ENCODE measurements around the gene CTIF. TPM values are rescaled to one million over a fixed set of nuclear protein-coding genes. Genes with fewer than 3 reads are reported as not detected.

CTIF gene
- total RNA-seq, 4 donors from 2014 or later = 29.0 to 61.5 (median 37.7) TPM

DNA sequence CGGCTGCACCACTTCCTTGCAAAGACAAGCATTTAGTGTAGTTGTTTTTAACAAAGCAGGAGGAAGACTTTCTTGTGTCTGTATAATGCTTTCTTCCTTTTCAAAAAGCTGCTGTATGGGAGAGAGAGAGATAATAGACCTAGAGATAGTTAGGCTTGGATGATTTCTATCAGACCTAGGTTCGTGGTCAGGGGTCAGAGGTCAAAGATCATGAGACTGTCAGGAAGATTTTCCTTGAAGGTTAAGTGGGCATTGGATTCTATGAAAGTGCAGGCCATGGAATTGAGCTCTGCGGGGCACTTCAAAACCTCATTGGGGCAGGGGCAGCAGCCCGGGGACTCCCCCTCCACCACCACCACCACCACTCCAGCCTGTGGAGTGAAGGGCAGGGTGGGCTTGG, 164.6 kb downstream of the CTIF start:
- Histone ChIP-seq H3K27me3 (no peaks in the 10 kb centered on the region), H3K4me3 (no peak overlapping the region), H3K9me3 (no peaks in the 10 kb centered on the region), H3K36me3 (no peaks in the 10 kb centered on the region), H3K4me1 (no peaks in the 10 kb centered on the region), H3K27ac (no peak overlapping the region)
- DNase-seq (ENCODE audit: low spot score in 2 of 2) = no peak
- no peak for TF ChIP-seq POLR2AphosphoS5 (IDR thresholded peaks at IDR 0.05)
- TF ChIP-seq, protein P1, sequence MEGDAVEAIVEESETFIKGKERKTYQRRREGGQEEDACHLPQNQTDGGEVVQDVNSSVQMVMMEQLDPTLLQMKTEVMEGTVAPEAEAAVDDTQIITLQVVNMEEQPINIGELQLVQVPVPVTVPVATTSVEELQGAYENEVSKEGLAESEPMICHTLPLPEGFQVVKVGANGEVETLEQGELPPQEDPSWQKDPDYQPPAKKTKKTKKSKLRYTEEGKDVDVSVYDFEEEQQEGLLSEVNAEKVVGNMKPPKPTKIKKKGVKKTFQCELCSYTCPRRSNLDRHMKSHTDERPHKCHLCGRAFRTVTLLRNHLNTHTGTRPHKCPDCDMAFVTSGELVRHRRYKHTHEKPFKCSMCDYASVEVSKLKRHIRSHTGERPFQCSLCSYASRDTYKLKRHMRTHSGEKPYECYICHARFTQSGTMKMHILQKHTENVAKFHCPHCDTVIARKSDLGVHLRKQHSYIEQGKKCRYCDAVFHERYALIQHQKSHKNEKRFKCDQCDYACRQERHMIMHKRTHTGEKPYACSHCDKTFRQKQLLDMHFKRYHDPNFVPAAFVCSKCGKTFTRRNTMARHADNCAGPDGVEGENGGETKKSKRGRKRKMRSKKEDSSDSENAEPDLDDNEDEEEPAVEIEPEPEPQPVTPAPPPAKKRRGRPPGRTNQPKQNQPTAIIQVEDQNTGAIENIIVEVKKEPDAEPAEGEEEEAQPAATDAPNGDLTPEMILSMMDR (IDR thresholded peaks at IDR 0.05) = no peak
- TF ChIP-seq POLR2A (IDR thresholded peaks at IDR 0.05) = no peak
- TF ChIP-seq EP300 (IDR thresholded peaks at IDR 0.05) = no peak
- 78% methylated on average over 4 of the region's 4 CpGs for WGBS

DNA sequence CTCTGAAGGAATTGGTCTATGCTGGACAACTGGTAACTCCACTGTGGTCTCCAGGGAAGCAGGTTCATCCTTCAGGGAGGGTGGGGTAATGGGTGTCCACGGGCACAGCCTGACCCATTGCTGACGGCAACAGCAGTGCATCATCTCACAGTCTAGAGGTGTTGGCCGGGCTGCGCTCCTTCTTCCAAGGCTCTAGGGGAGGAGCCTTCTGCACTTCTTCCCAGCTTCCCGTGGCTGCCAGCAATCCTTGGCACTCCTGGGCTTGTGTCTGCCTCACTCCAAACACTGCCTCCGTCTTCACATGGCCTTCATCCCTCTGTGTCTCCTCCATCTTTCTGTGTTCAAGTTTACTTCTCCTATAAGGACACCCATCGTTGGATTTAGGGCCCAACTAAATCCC, 166.2 kb downstream of the CTIF start:
- Histone ChIP-seq H3K9me3 (no peaks in the 10 kb centered on the region), H3K4me3 (no peak overlapping the region), H3K27ac (no peak overlapping the region), H3K4me1 (no peaks in the 10 kb centered on the region), H3K36me3 (no peaks in the 10 kb centered on the region), H3K27me3 (no peaks in the 10 kb centered on the region)
- DNase-seq (ENCODE audit: low spot score in 2 of 2) = no peak
- 64% methylated on average over 7 of the region's 7 CpGs for WGBS
- no peak for TF ChIP-seq EP300 (IDR thresholded peaks at IDR 0.05)
- TF ChIP-seq, protein P1 (IDR thresholded peaks at IDR 0.05) = no peak

DNA sequence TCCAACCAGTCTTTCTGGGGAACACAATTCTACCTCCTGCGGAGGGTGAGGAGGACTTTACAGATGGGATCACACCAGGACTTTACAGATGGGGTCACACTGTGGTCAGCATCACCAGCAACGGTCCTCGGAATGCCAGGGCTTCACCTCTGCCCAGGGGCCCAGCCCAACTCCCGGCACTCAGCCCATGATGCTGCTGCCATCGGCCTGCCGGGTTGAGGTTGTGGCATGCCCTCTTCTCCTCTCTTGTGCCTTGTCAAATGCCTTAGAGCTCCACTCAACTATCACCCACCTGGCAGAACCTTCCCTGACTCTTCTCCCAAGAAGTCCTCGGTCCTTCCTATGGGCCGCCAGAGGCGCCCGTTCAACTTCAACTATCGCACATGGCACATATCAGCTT, 166.7 kb downstream of the CTIF start:
- H3K36me3 ChIP-seq = no peaks in the 10 kb centered on the region
- H3K27ac ChIP-seq = no peak overlapping the region
- H3K27me3 ChIP-seq = no peaks in the 10 kb centered on the region
- H3K9me3 ChIP-seq = no peaks in the 10 kb centered on the region
- no peak for DNase-seq (ENCODE audit: low spot score in 2 of 2)
- 96% methylated on average over 11 of the region's 11 CpGs for WGBS
- H3K4me1 ChIP-seq = no peaks in the 10 kb centered on the region
- TF ChIP-seq POLR2A (IDR thresholded peaks at IDR 0.05) (no peak), EP300 (IDR thresholded peaks at IDR 0.05) (no peak), POLR2AphosphoS5 (IDR thresholded peaks at IDR 0.05) (no peak)
- TF ChIP-seq, protein P1 (IDR thresholded peaks at IDR 0.05) = no peak
- H3K4me3 ChIP-seq = no peak overlapping the region

GRCh38 chr18:48706731-48707130, 167.9 kb downstream of the CTIF start:
- DNase-seq (ENCODE audit: low spot score in 2 of 2) = no peak
- Histone ChIP-seq H3K27me3 (no peaks in the 10 kb centered on the region), H3K4me1 (no peaks in the 10 kb centered on the region), H3K27ac (no peak overlapping the region), H3K36me3 (no peaks in the 10 kb centered on the region), H3K4me3 (no peak overlapping the region), H3K9me3 (no peaks in the 10 kb centered on the region)
- WGBS = 81% methylated on average over 5 of the region's 5 CpGs
- no peak for TF ChIP-seq POLR2AphosphoS5 (IDR thresholded peaks at IDR 0.05)
- no peak for TF ChIP-seq POLR2A (IDR thresholded peaks at IDR 0.05)
- TF ChIP-seq, protein P1 (IDR thresholded peaks at IDR 0.05) = no peak
- TF ChIP-seq EP300 (IDR thresholded peaks at IDR 0.05) = no peak

- DNase-seq (ENCODE audit: low spot score in 2 of 2) = no peak
- H3K36me3 ChIP-seq = no peaks in the 10 kb centered on the region
- no peaks in the 10 kb centered on the region for H3K27me3 ChIP-seq
- H3K4me3 ChIP-seq = no peak overlapping the region
- 95% methylated on average over 7 of the region's 7 CpGs for WGBS
- H3K4me1 ChIP-seq = no peaks in the 10 kb centered on the region
- H3K9me3 ChIP-seq = no peaks in the 10 kb centered on the region
- TF ChIP-seq POLR2A (IDR thresholded peaks at IDR 0.05) = no peak
- TF ChIP-seq EP300 (IDR thresholded peaks at IDR 0.05) = no peak
- no peak overlapping the region for H3K27ac ChIP-seq
Observed at GRCh38 chr18:48707636-48708296, 168.9 kb downstream of the CTIF start.

- 98% methylated on average over 3 of the region's 3 CpGs for WGBS
- TF ChIP-seq POLR2A (IDR thresholded peaks at IDR 0.05) (no peak), EP300 (IDR thresholded peaks at IDR 0.05) (no peak), POLR2AphosphoS5 (IDR thresholded peaks at IDR 0.05) (no peak)
- TF ChIP-seq, protein P1 (IDR thresholded peaks at IDR 0.05) = no peak
Observed at GRCh38 chr18:48708807-48709206, 170.0 kb downstream of the CTIF start.

More at GRCh38 chr18:48708807-48709206, 170.0 kb downstream of the CTIF start:
- Histone ChIP-seq H3K27me3 (no peaks in the 10 kb centered on the region), H3K27ac (no peak overlapping the region), H3K9me3 (no peaks in the 10 kb centered on the region), H3K36me3 (no peaks in the 10 kb centered on the region), H3K4me3 (no peak overlapping the region), H3K4me1 (no peaks in the 10 kb centered on the region)
- DNase-seq (ENCODE audit: low spot score in 2 of 2) = no peak
